HG02763 (cell line): ENCODE measurements around the gene TPCN2.

Experiments
- ATAC-seq: cut with Tn5 transposase; IDR thresholded peaks from one replicate; pipeline ENCODE4 v1.9.1; 2021; ENCODE audit warnings: mild to moderate bottlenecking, moderate library complexity; ENCODE audit not compliant: unreplicated experiment

The TPCN2 gene

DNA sequence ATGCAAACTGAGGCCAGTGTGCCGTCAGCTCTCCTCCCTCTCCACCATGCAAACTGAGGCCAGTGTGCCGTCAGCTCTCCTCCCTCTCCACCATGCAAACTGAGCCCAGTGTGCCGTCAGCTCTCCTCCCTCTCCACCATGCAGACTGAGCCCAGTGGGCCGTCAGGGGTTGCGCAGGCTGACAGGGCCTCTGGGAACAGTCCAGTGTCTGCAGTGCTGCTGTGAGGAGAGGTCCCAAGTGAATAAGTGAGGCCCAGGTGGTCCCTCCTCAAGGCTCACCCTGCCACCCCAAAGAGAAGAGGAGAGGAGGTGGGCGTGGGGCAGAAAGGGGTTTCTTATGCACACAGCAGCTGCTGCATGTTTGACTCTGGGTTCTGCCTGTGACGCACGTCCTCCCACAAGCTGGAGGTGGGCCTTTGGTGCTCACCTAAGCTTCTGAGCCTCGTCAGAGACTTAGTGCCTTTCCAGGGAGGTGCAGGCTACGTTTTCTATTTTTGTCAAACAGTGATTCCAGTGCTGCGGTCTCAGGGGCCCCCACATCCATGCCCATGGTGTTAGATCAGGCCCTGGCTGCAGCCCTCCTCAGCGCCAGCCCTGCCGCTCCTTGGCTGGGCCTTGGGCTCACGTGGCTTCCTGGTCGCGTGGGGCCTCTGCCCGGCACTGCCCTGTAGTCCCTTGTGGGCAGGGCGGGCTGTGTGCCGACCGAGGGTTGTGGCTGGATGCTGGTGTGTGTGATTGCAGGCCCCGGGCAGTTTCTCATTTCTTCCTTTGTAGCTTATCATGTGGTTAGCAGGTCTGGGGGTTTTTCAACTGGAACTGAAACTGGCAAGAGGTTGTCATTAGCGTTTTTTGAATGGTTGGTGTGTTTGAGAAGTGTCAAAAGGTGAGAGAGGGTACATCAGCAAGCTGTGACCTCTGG lies 7.1 kb downstream of the TPCN2 start:
- ATAC-seq, result peak; percentile 72

DNA sequence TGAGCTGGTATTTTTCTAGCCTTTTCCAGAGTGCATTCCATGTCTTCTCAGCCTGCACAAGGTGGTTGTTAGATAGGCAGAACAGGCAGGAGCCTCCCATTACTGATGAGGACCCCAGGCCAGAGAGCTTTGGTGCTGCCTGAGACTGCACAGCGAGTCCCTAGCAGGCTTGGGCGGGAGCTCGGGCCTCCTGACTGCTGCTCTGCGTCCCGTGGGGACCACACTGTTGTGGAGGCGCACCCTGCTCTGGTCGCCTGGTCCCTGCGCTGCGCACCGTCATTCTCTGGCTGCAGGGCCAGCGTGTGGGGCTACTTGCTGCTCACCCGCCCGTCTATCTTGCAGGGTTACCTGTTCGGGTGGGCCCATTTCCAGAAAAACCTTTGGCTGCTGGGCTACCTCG lies 8.5 kb downstream of the TPCN2 start:
- ATAC-seq, result no peak

DNA sequence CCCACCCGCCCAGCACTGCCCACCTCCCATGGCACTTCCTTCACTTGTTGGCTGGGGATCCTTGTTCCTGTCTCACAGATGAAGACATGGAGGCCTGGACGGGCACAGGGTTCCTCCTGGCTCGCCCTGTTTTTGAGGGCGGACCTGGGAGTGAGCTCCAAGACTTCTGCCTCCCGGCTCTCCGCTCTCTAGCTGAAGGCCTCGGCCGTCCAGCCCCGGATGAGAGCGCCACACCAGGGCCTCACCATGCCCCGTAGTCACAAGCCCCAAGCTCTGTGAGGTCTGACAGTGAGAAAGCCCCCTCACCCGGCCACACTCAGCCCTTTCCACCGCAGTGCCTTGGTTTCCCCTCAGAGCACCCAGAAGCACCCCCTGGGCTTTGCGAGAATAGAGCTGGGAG lies 9.1 kb downstream of the TPCN2 start:
- ATAC-seq, result no peak

DNA sequence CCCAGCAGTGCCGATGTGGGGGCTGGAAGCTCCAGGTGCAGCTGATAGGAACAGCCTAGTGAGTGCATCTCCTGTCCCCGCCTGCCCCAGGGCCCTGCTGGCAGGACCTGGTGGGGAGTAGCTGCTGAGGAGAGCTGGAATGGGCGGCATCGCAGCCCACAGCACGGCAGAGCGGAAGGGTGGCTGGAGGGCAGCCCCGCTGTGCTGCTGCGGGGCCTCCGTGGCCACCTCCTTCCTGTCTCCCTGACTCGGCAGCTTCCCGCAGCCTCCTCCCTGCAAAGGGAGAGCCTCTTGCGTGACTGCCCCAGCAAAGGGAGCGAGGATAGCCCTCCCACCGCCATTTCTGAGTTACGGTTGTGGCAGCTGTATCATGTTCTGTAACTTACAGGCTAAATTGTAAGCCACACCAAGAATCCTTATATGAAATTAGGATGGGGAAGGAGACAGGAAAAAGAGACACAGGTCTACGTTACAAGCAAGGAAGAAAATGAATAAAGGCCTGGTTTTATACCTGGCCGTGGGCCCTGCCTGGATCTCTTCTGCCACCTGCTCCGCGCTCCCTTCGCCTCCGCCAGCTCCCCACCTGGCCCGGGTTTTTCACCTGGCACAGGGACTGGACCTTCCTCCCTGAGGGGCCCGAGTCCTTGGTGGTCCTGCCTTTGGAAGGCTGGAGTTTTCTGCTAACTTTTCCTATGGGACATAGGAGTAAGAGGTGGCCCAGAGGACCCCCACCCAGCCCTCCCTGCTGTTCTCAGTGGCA lies 10.0 kb downstream of the TPCN2 start:
- no peak for ATAC-seq

DNA sequence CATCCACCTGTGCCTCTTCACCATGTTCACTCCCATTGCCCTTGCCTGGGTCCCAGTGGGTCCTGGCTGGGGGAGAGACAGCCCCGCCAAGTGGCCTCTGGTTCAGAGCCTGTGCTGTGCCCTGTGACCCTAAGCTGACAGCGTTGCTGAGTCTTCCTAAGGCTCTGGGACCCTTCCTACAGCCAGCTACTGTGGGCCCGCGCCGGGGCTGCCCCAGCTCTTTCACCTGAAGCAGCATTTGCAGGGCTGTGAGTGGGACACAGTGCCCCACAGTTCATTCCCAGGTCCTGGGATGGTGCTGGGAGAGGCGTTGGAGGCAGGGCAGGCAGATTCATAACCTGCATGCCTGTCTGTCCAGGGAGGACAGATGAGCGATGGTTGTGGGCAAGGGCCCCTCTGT lies 10.7 kb downstream of the TPCN2 start:
- no peak for ATAC-seq

DNA sequence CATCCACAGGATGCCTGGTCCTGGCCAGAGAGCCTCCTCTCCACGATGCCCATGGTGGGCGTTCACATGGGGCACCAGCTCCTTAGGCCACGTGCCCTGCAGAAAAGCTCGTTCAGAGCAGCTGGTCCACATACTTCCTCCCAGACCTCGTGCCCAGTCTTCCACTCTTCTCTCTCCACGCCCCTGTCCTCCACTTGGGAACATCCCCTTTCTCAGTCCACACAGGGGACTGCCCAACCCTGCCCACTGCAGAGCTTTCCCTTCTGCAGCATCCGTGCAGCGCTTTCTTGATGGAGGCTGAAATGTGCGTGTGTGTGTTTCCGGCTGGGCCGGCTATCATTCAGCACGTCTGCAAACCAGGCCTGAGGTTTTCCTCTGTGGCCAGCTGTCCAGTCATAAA lies 11.3 kb downstream of the TPCN2 start:
- no peak for ATAC-seq

DNA sequence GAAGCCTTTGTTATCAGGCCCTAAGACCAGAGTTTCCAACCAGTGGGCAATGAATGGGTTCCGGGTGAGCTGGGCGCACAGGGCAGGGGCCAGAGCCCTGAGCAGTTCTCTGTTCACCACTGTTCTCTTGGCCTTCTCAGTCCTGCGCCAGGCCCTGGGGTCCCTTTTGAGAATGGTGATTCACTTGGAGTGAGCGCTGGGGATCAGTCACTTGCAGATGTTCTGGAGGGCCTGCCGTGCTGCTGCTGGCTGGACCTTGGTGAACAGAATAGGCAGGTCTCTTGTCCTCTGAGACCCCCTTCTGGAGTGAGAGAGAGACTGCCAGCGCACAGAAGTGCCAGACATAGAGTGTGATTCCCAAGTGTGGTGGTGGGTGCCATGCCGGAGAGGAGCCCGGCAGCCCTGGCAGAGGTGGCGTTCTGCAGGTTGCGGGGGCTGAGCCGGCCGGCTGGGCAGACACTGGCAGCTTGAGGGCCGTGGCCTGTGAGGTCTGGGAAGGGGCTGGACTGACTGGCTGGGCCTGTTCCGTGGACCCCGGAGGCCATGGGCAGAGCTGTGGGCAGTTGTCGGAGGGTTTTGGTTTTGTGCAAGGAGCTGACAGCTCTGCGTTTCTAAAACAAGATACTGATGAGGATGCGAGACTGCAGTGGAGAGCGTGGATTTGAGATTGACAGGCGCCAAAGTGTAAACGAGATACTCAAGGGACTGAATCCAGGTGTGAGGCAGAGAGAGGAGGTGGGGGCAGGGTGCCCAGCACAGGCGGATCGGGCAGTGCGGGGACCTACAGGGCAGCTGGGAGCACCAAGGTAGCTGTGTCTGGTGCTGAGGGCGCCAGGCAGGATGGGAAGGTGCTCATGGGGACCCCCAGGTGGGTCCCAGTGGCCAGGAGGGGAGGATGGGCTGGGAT lies 12.3 kb downstream of the TPCN2 start:
- no peak for ATAC-seq

DNA sequence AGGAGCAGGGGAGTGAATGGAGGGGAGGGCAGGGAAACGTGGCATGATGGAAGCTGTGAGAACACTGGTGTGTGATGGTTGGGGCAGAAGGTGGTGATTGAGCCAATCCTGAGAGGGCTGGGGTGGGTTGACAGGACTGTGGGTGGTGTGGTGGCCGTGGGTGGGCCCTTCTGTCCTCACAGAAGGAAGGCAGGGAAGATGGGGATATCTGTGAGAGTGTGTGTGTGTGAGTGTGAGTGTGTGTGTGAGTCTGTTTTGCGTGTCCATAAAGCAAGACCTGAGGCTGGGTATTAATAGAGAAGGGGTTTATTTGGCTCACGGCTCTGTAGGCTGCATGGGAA lies 13.0 kb downstream of the TPCN2 start:
- ATAC-seq, result no peak

DNA sequence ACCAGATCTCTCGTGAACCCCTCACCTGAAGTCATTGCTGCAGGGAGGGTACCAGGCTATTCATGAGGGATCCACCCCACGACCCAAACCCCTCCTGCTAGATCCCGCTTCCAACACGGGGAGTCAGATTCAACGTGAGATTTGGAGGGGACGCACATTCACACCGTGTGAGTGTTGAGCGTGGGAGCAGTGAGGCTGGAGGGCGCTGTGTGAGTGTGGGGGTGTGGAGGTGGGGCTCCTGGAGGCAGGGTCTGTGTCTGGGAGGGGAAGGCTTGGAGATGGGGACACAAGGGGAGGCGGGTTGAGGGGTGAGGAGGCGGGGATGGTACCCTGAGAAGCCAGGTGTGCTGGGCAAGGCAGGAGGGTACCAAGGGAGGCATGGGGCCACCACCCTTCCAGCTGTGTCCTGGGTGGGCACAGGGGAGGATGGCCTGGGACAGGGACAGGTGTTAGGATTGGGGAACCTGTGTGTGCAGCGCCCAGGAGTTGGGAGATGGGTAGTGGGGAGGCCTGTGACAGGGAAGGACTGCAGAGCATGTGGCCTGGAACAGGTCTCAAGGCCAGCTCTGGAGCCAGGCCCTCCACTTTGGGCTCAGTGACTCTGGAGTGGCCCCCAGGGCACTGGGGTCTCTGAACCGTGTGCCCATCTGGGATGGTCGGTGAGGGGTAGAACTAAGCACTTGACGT lies 13.6 kb downstream of the TPCN2 start:
- ATAC-seq, result no peak

DNA sequence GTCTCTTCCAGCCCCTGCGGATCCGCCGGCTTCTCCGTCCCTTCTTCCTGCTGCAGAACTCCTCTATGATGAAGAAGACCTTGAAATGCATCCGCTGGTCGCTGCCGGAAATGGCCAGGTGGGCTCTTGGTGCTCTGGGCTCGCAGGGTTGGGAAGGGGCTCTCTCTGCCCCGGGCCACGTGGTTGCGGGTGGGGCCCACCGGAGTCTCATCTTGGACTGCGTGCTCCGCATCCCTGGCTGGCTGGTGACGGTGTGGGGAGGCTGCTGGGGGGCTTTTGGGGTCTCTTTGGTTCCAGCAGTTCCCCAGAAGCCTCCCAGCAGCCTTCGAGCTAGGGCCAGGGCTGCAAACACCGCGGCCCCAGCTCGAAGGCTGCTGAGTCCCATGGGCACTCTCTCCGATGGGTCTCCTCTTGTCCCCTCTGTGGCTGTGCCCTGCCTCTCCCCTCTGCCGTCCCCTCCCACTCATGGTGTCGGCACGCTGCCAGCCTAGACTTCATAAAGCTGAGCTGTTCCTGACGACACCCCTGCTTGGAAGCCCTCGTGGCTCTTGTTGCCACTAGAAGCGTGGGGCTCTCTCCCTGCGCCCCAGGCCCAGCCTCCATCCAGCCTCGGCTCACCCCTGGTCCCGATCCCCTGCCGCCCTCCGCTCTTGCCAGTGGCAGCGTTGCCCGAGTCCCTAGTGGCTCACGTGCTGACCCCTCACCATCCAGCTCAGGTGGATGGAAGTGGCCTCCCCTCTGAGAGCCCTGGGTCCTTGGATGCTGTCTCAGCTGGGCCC lies 14.3 kb downstream of the TPCN2 start:
- no peak for ATAC-seq

DNA sequence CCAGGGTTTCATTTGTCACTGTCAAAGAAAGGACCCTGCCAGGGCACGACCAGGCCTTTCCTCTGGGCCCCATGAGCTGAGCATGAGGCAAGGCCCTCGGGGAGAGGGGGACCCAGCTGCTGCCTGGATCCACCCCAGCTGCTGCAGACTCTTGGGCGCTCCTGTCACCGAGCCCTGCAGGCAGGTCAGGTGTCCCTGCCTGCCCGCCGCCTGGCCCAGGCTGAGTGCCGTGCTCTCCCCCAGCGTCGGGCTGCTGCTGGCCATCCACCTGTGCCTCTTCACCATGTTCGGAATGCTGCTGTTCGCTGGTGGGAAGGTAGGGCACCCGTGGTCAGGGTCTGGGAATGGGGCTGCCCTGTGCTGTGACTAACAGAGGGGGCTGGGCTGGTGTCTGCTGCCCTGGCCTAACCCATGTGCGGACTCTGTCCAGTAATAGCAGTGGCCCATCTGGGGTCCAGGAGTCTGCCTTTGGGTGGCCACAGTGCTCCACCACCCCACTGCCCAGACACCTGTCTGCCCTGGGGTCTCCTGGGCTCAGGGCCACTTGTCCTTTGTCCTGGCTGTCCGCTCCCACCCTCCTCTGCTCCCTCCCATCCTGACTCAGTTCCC lies 15.0 kb downstream of the TPCN2 start:
- no peak for ATAC-seq

DNA sequence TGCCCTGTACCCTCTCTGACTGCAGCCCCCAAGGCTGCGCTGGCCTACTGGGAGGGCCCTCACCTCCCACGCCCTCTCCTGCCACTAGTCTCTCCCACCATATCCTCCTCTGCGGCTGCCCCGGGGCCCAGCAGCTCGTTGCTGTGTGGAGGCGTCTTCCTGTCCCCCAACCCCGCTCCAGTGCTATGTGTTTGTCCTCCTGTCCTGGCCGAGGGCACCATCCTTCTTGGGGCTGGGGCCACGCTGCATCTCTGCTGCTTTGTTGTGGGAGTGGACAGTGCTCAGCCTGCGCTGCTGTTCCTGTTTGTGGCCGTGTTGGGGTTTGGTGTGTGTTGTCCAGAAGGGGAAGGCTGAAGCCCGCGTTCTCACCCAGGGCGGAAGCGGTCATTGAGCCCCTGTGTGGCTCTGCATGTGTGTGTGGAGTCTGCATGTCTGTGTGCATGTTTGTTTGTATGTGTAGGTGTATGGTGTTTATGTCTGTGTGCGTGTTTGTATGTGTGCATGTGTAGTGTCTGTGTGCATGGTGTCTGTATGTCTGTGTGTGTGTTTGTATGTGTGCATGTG lies 15.7 kb downstream of the TPCN2 start:
- no peak for ATAC-seq

DNA sequence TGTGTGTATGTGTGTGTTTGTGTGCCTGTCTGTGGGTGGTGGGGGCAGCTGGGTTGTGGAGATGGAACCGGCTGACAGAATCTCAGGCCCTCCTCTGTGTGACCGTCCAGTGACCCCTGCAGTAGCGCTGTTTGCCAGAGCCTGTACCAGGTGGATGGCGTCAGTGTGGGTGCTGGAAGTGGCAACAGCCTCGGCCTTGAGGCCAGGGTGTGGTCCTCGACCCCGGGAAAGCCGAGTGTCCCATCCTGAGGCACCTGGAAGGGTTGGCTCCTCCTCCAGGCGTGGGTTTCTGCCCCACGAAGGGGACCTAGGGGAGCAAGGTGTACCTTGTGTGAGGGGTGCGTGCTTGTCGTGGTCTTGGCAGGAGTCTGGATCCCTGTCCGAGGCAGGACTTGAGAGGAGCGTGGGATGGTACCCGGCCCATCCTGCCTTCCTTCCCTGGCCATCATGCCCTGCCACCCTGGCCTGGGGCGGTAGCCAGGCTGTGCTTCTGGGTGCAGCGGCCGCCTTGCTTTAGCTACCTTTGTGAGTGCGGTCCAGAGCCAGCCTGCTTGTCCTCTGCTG lies 16.5 kb downstream of the TPCN2 start:
- no peak for ATAC-seq

DNA sequence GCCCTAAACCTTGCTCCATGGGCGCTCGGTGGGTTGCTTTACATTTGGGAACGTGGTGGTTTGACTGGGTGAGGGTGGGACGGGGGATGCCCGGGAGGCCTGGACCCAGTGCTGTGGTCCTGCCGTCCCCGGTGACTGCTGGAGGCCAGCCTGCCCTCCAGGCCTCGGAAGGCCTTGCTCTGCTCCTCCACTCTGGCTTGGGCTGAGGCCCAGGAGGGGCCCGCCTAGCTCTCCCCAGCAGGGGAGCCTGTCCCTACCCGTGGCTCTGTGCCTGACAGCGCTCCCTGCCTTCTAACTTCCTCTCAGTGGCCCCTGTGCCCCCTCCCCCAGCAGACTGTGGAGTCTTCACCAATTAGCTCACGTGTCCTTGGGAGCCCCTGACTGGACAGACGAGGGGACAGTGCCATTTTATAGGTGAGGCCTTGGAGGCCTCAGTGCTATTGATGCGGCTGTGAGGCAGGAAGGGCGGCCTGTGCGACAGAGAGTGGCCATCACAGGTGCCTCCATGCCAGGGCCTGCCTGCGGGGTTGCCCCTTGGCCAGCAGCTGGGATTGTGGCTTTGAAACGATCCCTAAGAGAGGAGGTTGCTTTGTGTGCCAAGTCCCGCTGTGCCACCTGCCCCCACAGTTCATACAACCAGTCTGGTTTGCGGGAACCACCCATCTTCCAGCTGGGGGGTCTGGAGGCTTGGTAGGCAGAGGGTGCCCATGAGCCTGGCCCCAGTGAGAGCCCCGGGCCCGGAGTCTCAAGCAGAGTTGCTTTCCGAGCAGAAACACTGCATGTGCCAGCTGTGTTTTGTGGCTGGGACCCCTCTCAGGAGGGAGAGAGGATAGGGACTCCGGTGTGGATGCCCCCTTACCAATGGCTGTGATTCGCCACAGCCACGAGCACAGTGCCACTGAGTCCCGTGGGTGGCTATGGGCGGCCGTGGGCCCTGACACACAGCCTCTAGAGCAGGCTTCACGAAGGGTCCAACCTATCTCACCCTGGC lies 17.7 kb downstream of the TPCN2 start:
- no peak for ATAC-seq

DNA sequence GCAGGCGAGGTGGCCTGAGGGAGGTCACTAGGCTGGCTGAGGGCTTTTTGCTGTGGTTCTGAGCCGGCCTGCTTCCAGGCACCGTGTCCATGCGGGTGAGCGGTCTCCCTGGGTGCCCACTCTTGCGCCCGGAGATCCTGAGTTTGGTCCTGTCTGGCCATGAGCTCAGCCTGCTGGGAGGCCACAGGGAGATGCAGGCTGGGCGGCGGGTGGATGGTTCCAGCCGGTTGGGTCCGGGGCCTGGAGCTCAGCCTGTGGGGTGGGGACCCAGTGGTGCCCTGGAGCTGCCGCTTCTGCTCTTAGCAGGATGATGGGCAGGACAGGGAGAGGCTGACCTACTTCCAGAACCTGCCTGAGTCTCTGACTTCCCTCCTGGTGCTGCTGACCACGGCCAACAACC lies 18.5 kb downstream of the TPCN2 start:
- no peak for ATAC-seq

DNA sequence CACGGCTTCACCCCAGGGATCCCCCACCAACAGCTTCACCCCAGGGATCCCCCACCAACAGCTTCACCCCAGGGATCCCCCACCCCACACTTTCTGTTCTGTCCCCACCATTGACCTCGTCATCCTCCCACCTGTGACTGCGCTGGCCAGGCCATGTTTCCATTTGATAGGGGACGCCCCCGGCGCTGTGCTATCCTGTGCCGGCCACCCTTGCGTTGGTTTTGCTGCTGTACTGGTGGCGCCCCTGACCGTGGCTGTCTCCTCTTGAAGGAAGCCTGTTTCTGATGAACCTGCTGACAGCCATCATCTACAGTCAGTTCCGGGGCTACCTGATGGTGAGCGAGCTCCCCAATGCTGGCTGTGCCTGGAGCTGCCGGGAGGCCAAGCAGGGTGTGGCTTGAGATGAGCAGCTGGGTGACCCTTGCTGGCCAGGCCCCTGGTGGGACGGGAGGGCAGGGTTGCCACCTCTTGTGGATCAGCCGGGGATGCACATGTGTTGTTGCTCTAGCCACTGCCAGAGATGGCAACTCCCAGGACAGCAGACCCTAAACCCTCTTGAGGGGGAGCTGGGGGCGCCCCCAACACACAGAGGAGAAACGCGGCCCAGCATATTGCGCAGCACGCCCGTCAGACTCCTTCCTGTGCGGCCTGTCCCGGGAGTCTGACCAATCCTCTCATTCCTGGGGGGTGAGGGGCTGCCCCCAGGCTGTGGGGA lies 22.5 kb downstream of the TPCN2 start:
- no peak for ATAC-seq

DNA sequence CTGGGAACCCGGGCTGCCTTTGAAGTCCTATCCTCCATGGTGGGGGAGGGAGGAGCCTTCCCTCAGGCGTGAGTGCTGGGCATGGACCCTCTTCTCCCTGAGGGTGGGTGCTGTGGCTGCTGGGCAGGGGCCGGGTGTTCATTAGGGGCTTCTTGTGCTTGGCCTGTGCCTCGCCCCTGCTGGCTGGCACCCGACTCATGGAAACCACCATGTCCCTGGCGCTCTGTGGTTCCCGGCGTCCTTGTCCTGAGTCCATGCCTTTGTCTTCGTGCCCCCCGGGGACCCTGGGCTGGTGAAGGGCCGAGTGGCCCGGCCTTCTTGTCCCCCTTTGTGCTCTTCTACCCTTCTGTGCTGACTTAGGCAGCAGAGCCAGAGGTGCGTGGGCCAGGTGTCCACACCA lies 23.2 kb downstream of the TPCN2 start:
- no peak for ATAC-seq
